Hippocampal formation (tissue), 2 donors: Measurements from ENCODE around the gene CHERP.

ENCODE experiments used
- DNase-seq, 2 donors: peaks; one replicate each; lab custom pipeline; 2025; lab: John Stamatoyannopoulos, UW

The CHERP gene, protein sequence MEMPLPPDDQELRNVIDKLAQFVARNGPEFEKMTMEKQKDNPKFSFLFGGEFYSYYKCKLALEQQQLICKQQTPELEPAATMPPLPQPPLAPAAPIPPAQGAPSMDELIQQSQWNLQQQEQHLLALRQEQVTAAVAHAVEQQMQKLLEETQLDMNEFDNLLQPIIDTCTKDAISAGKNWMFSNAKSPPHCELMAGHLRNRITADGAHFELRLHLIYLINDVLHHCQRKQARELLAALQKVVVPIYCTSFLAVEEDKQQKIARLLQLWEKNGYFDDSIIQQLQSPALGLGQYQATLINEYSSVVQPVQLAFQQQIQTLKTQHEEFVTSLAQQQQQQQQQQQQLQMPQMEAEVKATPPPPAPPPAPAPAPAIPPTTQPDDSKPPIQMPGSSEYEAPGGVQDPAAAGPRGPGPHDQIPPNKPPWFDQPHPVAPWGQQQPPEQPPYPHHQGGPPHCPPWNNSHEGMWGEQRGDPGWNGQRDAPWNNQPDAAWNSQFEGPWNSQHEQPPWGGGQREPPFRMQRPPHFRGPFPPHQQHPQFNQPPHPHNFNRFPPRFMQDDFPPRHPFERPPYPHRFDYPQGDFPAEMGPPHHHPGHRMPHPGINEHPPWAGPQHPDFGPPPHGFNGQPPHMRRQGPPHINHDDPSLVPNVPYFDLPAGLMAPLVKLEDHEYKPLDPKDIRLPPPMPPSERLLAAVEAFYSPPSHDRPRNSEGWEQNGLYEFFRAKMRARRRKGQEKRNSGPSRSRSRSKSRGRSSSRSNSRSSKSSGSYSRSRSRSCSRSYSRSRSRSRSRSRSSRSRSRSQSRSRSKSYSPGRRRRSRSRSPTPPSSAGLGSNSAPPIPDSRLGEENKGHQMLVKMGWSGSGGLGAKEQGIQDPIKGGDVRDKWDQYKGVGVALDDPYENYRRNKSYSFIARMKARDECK

DNA sequence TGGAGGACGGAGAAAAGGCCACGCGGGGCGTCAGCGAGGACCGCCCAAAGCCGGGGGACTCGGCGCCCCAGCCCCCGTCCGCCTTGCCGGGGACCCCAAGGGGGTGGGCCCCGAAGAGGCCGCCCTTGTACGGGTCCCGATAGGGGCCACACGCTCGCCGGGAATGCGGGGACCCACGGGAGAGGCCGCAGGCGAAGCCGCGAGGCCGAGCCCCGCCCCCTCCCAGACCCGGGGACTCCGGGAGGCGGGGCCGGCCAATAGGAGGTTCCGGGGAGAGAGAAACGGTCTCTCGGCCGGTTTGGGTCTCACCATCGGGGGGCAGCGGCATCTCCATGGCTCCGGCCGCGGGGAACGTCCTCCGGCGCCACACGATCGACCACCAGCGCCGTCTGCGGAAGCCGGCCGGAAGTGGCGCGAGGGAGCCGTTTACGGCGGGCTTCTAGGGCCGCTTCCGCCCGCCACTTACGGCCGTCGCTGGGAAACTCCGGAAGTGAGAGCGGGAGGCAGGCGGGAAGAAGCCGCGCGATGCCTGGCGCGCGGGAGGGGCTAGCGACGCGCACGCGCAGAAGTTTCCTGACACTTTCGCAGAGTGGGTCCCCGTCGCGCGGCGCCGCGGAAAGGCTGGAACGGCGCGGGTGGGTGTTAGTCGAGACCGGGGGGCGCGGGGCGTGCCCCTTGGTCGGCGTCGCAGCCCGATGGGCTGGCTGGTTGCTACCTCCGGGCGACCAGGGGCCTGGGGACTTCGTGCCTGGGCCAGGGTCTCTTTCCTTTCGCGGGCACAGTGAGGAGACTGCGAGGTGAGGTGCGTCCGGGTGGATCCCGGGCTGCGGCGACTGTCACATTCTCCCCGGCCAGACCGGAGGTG, at the start of gene CHERP:
Gene CHERP, minus strand, starts transcription at position 393 of the 865 bp plus-strand sequence. Its CDS starts 59 bp downstream, at position 334.
- DNase-seq = peak; percentile 87 to 93

DNA sequence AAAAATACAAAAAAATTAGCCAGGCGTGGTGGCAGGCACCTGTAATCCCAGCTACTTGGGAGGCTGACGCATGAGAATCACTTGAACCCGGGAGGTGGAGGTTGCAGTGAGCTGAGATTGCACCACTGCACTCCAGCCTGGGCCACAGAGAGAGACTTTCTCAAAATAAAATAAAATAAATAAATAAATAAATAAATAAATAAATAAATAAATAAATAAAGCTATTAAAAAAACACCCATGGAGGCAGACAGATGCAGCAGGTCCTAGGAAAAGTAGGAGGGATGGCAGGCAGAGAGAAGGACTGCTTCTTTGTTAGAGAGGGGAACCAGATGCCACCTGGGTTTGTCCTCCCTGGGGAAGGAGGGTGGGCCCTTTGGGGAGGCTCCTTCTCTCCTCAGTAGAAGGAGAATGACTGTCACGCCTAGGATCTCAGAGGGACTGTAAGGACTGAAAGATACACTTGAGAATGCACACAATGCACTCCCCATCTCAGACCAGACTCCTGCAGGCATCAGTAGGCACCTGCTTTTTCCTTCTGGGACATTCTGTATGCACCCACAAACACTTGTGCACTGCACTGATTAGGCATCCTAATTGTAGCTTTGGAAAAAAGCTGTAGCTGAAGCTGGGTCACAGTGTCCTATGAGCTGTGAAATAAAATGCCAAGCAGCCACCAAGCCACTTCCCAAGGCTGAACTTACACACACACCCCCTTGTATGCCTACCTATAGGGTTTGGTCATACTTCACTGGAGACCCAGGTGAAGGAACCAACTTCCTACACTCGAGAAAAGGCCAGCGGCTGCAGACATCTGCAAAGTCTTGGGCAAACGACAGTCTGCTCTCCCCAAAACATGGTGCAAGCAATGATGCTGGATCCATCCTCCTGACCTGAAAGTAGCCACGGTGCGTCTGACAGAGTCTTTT, 48.9 kb upstream of the CHERP start:
- no peak for DNase-seq

DNA sequence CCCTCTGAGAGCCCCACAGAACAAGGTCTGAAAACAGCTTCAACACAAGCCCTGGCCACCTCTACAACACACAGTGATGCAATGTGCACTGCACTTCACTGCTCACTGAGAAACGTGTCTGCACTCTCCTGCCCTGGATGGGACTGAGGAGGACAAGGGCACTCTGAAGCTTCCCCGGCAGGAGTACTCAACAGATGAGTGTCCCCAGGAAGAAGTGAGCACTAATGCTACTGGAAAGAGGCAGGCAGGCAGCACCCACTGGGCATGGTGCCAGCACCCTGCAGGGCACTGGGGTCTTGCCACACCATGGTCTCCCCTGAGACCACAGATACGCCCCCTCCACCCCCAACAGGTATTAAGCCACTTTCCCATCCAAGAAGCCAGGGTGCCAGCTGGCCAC, 47.7 kb upstream of the CHERP start:
- no peak for DNase-seq

DNA sequence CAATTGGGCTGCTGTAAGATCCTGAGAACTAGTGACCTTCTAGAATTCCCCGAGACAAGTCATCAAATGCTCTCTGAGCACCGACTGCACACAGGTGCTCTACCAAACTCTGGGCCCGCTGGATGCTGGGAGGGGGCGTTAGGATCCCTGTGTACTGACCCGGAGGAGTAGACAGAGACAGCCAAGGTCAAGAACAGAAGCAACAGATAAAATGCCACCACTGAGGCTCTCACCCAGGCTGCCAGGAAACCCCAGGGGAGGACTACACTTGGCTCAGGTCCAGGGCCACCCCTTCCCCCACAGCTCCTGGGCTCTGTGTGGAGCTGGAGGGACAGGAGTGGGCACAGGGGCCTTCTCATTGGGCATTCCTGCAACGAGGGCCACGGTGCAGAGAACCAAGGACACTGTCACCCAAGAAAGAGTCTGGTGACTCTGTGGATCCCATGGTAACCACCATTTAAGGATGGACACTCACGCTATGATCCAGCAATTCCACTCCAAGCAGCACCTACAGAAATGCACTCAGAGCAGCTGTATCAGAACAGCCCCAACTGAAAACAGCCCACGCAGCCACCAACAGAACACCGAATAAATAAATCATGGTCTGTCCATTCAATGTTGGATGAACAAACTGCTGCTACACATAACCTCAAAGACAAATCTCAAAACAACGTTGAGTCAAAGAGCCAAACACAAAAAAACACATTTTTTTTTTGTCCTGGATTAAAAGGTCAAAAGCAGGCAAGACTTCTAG, 46.8 kb upstream of the CHERP start:
- no peak for DNase-seq

DNA sequence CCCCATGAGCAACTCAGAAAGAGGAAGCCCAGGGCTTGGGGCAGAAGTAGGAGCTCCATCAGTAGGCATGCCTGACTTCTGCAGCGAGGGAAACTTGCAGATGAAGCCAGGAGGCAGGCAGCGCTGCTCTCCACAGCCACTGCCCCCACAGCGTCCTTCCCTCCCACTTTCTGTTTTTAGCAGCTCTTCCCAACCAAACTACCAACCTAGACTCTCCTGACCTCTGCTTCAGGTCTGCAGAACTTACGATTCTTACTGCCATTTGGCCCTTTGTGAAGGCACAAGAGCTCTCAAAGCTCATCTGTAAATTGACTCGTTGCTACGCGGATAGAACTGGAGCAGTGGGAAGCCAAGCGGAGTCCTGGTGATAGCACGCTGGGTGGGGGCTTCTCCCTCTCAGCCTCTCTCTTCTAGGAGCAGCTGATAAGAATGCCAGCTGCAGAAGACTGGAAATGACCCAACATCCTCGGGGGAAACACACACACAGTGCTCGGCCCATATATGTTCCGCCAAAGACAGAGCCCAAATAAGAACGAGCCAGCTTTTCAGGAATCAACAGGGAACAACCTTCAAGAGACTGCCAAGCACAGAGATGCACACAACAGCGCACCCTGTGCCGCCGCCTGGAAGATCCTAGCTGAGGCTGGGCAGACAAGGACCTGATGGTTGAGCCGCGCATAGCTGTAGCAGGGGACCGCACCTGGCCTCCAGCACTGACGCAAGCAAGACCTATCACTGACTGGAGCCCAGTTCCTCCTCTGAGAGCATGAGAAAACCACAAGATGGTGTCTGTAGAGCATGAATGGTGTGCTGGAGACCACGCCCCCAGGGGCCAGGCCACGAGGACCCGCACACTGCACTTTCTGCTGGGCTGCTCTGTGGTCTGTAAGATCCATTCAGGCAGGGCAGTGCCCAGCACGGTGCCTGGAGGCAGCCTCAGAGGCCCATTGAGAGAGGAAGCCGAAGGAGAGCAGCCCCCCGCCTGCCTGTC, 45.9 kb upstream of the CHERP start:
- DNase-seq = peak; percentile 27 to 45

DNA sequence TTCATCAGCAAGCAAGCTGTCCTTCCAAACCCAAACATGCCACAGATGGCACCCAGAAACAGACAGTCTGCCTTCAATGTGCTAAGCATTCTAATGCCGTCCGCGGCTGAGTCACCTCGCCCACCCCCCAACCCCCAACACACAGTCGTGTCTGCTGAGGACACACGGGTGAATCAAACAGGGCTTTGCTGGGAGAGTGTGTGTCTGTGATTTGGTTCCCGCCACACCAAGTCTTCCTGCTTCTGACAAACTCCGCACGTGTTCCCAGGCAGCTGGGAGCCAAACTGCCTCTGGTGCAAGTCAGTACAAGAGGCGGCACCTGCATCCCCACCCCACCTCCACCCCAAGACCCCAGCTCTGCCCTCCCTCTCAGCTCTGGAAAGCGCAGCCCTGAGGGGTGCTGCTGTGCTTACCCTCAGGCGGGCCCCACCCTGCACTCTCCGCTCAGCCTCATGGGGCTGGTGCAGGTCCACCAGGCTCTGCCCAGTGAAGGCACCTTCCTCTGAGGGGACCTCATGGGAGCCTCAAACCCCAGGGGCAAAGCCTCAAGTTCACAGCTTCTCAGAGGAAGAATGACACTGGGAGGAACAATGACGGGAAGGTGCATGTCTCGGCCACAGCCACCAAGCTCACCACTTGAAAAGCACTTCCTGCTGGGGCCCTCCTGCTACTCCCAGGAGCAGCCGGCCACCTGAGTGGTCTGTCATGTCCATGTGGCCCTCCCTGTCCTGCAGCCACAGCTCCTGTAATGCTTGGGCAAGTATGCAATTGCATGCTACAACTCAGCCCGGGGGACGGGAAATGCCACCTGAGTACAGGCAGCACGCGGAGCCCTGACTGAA, 45.0 kb upstream of the CHERP start:
- DNase-seq = no peak

DNA sequence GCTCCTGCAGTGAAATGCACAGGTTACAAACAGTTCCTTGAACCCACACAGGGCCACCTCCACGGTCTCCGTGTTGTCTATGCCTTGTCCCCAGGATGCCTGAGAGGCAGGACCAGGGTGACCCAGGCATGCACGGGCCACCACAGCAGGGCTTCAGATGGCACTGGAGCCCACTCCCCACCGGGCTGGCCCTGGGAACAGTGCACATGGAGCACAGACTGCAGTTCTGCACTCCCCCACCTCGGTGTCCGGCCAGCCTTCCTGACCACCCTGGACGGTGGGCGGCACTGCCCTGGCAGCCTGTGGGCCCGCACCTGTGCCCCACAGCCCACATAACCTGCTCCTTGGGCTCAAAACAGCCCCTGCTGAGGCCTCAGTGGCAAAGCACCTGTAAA, 44.2 kb upstream of the CHERP start:
- no peak for DNase-seq

DNA sequence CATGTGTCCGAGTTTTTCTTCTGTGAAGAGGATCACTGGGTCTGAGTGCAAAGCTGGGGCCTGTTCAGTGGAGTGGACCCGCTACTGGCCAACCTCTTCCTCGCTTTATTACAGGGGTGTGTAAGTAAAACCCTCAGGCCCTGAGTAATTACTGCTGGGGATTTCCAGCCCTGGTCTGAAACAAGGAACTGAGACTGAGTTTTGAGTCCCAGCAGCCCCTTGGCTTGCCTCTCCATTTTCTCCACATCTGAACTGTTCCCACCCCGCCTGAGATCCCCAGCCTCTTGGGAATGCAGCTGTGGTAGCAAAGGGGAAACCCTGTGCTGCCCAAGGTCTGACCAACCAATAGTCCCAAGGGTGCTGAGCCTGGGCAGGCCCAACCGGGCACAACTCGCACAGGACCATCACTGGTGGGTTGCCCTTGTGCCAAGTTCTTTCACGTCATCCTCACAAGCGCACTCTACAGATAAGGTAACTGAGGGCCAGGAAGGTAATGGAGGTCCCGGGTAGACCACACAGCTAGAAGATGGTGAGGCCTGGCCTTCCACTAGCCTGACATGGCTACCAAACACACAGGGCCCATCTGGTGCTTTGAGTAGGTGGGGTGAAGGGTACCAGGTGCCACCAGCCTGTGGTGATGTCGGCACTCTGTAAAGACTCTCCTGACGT, 43.7 kb upstream of the CHERP start:
- DNase-seq = no peak

DNA sequence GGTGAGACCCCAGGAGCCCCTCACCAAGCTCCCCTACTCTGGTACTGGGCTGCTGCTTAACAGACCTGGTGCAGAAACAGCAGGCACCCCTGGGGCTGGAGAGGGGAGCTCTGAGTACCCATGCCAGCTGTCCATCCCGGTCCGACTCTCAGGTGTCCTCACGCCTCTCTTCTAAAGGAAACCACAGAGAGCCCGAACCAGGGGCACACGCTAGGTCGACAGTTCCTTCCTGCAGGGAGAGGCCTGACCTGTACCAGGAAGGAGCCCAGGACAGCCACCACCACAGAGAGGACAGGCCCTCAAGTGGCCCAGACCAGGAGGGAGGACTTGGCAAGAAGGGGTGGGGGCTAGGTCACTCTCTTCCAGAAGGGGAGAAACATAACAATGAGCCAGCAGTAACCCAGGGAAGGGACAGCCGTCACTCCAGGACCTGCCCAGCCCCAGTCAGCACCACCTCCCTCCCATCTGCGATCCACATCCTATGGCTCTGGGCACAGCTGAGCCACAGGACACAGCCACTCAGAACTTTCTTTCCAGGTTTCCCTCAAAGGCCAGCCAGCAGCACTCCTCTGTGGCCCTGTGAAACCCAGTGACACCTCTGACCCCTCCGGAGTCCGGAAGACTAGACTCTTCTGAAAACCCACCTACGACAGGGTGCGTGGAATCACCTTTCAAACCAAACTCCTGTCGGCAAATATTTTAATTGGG, 43.0 kb upstream of the CHERP start:
- no peak for DNase-seq

DNA sequence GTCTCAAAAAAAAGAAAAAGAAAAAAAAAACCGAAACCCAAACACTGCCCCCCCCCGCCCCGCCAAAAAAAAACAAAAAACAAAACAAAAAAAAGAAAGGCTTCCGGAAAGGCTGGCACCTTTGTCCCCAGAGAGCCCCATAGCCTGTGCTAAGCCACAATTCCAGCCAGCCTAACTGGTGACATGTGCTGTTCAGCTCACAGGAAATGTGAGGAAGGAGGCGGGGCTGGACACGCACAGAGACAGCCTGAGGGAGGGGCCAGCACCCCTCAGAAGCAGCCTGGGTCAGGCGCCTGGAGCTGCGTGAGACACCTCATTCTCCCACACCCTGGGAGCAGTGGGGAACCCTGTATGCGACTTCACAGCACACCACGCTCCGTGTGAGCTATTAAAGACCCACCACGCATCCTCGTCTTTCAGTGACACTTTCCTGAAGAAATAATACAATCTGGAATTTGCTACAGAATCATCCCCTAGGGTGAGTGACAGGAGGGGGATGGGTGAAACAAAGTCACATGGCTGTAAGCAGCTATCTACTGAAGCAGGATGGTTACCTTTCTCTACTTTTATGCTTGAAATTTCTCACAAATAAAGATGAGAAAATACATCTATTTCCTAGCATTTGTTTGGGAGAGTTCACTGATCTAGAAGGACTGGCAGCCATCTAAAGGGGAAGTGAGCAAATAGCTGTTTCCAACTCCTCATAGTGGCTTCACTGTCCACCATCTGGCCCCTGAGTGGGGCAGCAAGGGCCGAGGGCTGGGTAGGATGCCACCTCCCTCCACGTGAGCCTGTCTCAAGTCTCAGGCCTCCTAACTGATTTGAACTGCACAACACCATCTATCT, 42.2 kb upstream of the CHERP start:
- DNase-seq = peak; percentile 9 to 61

DNA sequence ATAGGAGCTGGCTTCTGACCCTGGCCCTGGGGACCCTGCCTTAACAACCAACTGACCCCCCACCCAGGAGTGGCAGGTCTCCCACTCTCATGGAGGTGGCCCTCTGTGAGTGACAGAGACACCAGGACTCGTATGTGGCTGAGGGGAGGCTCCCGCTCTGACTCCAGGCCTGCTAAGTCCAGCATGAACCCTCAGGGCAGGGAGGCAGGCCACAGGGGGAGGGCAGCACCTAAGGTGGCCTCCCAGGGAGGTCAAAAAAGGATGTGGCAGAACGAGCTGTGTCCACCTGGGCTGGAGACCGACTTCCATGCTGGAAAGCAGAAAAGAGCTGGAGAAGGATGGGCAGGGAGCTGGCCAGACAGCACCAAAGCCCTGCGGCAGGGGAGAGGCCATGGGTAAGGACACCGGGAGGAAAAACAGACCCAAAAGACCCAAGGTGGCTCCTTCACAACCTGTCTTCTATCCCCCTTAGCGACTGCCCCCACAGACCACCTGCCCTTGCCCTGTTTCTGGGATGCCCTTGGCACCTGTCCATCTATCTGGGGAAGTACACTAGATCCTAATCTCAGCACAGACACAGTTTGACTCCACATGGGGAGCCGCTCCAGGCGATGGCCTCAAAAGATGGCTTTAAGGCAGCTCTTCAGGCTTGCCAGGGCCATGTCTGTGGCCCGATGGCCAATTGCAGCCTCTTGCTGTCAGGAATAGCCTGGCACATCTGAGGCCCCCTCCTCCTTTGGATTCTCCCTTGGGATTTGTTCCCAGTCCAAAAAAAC, 40.4 kb upstream of the CHERP start:
- DNase-seq = no peak

DNA sequence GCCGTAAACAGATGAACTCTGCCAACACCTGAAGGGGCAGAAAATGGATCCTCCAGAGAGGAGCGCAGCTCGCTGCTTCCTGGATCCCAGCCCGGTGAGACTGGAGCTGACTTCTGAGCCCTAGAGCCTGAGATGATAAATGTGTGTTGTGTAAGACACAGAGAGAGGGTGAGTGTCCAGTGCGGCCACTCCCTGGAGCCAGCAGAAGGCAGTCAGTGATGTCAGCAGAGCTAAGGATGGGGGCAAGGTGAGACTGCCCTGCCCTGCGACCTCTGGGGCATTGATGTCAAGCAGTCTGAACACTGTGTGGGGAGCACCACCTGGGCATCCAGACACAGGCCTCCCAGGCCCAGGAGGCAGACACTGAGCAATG, 39.7 kb upstream of the CHERP start:
- no peak for DNase-seq

DNA sequence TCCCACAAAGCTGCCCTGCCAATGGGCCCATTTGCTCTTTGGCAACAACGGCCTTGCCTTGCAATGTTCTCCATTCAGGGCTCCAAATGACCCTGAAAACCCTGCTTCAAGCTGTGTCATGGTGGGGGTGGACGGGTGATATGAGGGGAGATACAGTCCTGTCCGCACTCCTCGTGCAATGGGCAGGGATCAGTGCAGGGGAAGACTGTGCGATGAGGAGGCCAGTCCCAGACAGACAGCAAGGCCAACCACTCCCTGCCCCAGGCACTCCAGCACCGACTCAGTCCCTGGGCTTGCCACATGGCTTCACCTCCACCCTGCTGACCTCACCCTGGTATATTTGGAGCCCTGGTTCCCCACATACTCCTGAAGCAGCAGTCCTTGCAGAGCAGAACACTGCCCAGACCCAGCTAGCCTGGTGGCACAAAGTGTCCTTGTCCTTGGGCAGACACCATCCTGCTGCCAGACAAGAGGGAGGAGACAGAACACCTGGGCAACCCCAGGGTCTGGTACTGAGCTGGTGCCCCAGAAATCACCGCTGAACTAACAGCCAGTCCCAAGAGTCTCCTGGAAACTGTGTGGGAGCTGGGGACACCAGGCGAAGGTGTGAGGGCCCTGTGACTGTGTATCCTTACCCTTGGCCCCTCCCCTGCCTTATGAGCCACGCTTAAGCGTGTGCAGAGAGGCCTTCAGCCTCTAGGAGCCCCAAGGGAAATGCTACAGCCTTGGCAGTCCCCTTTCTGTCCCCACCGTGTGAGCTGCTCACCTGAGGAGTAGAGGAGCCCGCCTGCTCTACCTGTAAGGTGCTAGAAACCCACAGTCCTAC, 39.1 kb upstream of the CHERP start:
- no peak for DNase-seq

DNA sequence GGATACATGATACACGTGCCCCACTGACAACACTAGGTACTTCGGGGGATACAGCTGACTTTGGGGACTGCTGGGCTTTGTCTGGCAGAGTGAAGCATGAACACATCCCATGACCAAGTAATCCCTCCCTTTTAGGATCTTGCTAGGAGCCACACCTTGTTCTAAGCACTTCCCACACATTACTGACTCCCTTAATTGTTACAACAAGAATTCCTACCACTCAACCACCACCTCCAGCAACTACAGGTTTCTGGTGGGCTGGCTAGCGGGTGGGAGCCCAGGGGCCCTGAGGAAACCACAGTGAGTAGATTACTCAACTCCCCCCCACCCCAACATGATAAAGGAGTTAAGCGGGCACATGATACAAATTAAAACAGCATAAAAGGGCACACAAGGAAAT, 37.1 kb upstream of the CHERP start:
- no peak for DNase-seq
